ENCODE measurements around the gene NEK11.

The NEK11 gene

DNA sequence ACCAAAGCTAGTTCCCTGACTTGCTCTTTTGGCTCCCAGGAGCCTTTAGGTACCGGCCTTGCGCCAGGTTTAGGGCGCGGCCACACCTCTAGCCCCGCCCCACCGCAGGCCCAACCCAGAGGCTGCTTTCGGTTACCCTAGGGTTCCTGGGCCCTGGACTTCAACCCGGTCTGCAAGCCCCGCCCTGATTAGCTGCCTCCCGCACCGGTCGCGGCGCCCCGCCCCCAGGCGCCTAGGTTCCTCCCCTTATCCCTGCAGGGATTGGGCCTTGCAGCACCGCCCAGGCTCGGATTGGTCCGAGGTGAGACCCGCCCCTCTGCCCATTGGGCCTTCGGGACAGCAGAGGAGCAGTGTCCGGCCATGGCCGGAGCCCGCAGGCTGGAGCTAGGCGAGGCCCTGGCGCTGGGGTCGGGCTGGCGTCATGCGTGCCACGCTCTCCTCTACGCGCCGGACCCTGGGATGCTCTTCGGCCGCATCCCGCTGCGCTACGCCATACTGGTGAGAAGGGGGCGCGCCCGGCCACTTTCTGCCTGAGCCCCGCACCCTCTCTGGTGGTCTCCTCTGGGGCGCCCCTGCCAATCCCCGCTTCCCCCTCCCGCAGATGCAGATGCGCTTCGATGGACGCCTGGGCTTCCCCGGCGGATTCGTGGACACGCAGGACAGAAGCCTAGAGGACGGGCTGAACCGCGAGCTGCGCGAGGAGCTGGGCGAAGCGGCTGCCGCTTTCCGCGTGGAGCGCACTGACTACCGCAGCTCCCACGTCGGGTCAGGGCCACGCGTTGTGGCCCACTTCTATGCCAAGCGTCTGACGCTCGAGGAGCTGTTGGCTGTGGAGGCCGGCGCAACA, 355.0 kb downstream of the NEK11 start, which contains the start of gene NUDT16:
Gene NUDT16 (plus strand): TSS at position 330 of the 847 bp plus-strand sequence. CDS start 31 bp downstream, at position 361.
- no peak for TF ChIP-seq CTCF (conservative IDR thresholded peaks at IDR 0.05; ENCODE audit: control insufficient read depth, insufficient read depth, low read depth, low read length)
- peak; percentile 98 for DNase-seq (ENCODE audit: low read depth)
- peak within 1 kb of the TSS; percentile 86 for H3K4me3 ChIP-seq (ENCODE audit: control insufficient read depth, low read depth, low read length)

DNA sequence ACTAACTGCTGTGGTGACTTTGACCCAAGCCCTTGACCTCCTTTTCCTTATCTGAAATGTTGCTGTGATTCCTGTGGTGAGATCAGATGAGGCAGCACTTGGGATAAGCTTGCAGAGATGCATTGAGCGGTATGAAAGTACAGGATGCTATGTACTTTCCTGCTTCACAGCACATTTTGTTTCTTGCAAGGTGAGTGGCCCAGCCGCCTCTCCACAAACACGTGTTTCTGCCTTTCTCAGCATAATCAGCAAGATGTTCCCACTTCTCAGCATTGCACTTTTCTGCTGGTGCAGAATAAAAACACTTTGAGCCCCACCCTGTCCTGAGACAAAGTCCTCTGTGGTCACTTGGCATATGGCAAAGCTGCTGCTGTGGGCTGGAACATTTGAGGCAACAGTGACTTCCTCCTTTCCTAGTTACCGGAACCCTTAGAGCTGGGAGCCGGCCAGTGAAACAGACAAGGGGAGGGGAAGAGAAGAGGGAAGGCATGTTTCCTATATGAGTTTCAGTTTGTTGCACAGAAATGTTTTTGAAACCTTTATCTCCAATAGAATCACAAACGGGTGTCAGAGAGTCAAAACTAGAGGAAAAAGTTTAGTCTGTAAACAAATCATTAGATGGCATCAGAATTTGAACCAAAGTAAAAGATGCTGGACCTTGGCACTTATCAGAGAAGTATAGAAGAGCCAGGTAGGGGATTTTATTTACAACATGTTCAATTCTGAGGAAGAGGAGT, 359.9 kb downstream of the NEK11 start:
- no peak for TF ChIP-seq CTCF (conservative IDR thresholded peaks at IDR 0.05; ENCODE audit: control insufficient read depth, insufficient read depth, low read depth, low read length)
- H3K4me3 ChIP-seq (ENCODE audit: control insufficient read depth, low read depth, low read length), result no peak overlapping the region
- peak; percentile 27 for DNase-seq (ENCODE audit: low read depth)

- DNase-seq (ENCODE audit: low read depth), result no peak
- H3K4me3 ChIP-seq (ENCODE audit: control insufficient read depth, low read depth, low read length), result no peak overlapping the region
- no peak for TF ChIP-seq CTCF (conservative IDR thresholded peaks at IDR 0.05; ENCODE audit: control insufficient read depth, insufficient read depth, low read depth, low read length)
These were observed 361.3 kb downstream of the NEK11 start for GRCh38 chr3:131387796-131388489.

DNA sequence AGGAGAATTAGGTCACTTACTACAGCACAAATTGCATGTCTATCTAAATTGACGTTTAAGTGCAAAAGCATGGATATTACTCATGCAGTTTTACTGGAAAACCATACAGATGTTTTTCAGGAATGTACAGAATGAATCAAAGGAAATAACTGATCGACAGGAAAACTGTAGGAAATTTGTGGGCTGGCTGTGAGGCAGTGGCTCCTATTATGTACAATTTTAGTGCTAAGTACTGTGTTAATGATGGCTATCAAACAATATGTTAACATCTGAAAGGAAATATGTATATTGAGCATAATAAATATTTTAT, 361.8 kb downstream of the NEK11 start:
- no peak overlapping the region for H3K4me3 ChIP-seq (ENCODE audit: control insufficient read depth, low read depth, low read length)
- DNase-seq (ENCODE audit: low read depth), result peak; percentile 66
- TF ChIP-seq CTCF (conservative IDR thresholded peaks at IDR 0.05; ENCODE audit: control insufficient read depth, insufficient read depth, low read depth, low read length), result no peak

- no peak for TF ChIP-seq CTCF (conservative IDR thresholded peaks at IDR 0.05; ENCODE audit: control insufficient read depth, insufficient read depth, low read depth, low read length)
- no peak overlapping the region for H3K4me3 ChIP-seq (ENCODE audit: control insufficient read depth, low read depth, low read length)
- DNase-seq (ENCODE audit: low read depth), result no peak
These were observed 363.7 kb downstream of the NEK11 start for GRCh38 chr3:131390331-131390730.

DNA sequence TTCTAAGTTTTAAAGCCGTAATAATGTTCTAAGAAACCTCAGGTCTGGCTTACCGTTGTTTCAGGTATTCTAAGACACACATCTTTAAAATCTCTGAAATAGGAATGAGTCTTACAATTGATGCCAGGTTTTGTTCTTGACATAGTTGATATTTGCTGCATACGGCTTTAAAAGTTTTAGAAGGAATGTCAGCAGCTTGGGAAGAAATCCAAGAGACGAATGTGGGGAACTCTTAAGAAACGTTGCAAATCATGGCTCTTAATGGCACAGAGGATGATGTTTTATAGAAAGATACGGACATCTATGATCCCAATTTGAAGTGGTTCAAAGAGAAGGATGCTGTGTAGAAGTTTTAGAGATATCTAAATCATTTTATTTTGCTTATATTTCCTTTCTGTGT, 366.4 kb downstream of the NEK11 start:
- no peak for TF ChIP-seq CTCF (conservative IDR thresholded peaks at IDR 0.05; ENCODE audit: control insufficient read depth, insufficient read depth, low read depth, low read length)
- peak; percentile 31 for DNase-seq (ENCODE audit: low read depth)
- no peak overlapping the region for H3K4me3 ChIP-seq (ENCODE audit: control insufficient read depth, low read depth, low read length)

Measured in fibroblast of mammary gland (primary cell).